ENCODE measurements around the gene INTS4. TPM values are rescaled to one million over a fixed set of nuclear protein-coding genes. Genes with fewer than 3 reads are reported as not detected.

Gene INTS4
- total and polyA plus RNA-seq, 10 of the 15 experiments (the other 5 are each of a cell fraction or from before 2014, with no cell fraction given), result 20.2 to 50.5 (median 40.0) TPM

DNA sequence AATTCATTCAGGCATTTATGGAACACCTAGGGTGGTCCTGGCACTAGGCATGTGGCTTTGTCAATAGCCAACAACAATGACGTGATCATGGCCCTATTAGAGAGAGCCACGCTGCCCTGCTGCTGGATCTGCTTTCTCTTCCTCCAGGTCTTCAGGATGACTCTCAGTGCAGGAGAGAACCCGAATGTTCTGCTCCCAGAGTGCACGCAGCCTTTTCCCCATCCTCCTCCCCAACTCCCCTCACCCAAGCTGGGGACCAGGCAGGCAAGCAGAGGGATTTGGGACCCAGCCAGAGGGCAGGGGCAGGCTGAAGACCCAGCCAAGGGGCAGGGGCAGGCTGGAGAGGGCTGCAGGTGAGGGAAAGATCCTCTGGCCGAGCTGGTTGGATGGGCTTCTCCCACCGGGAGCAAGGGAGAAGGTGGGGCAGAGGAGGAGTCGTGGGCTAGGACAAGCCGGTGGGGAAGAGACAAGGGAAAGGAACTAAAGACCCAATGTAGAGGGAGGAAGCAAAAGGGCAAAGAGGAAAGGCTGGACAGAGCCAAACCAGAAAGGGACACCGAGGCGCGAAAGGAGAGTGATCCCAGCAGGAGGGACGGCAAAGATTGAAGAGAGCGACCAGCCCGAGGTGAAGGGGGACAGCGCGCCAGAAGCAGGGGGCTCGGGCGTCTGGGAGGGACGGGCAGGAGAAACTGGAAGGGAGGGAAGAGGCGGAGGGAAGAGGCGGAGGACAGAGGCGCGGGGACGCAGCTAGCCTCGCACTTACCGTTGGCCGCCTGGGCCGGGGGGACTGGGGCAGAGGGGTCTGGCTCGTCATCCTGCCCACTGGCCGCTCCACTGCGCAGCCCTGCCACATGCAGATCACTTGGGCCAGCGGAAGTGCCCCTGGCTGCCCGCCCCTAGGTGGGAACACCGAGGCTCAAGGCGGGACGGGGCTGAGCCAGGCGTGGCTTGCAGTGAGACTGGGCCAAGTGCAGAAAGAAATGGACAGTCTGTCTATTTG, 28.2 kb upstream of the INTS4 start, which contains the start of gene KCTD14:
Gene KCTD14 (minus strand): TSS at position 880 of the 1,000 bp plus-strand sequence. CDS start 27 bp downstream, at position 853.
- Histone ChIP-seq H3K27ac (ENCODE audit: control insufficient read depth, insufficient read depth) (peak within 1 kb of the TSS; percentile 25), H3K4me1 (ENCODE audit: control insufficient read depth, insufficient read depth, low read length) (no peaks in the 10 kb centered on the region), H3K36me3 (ENCODE audit: control insufficient read depth in 2 of 2, insufficient read depth in 2 of 2, low read length in 1 of 2) (no peaks in the 10 kb centered on the region), H3K79me2 (ENCODE audit: control insufficient read depth, insufficient read depth, low read length) (no peaks in the 10 kb centered on the region), H4K20me1 (ENCODE audit: control insufficient read depth, insufficient read depth) (no peaks in the 10 kb centered on the region; the same call in 1 of the 2 replicates), H3K9me3 (replicated peaks; ENCODE audit: control insufficient read depth, insufficient read depth, low read length) (no peaks in the 10 kb centered on the region), H3K4me2 (ENCODE audit: control insufficient read depth, insufficient read depth) (peak within 1 kb of the TSS; percentile 13; the same call in 1 of the 2 replicates), H3K4me3 (no peak within 1 kb of the TSS), H2AFZ (ENCODE audit: control insufficient read depth, low read depth, low read length) (peak within 1 kb of the TSS; percentile 19), H3K27me3 (replicated peaks in 1 of 2; ENCODE audit: control insufficient read depth in 2 of 2, insufficient read depth in 2 of 2, low read length in 1 of 2) (no peaks in the 10 kb centered on the region), H3K9ac (ENCODE audit: control insufficient read depth, insufficient read depth, low read length) (peak within 1 kb of the TSS; percentile 34; the same call in 1 of the 2 replicates)
- DNase-seq (ENCODE audit: low read depth, low spot score) (no peak), ATAC-seq (peak; percentile 93), FAIRE-seq (no peak)
- no TSS peak for BruUV-seq (replicated peaks)
- ChIA-PET POLR2A (interaction anchor here (2.0 kb wide), 1 partner anchor 9 kb away, joined by 12 read pairs; no protein-coding TSS in a partner anchor), CTCF (no interaction called here), SMC1A (ENCODE audit: uncharacterized antibody, unreplicated experiment) (no interaction called here), RAD21 (ENCODE audit: unreplicated experiment) (no interaction called here)
- TF ChIP-seq IKZF2 (IDR thresholded peaks at IDR 0.05), result peak in 1 of 2 experiments; percentile 16; a peak in 1 of 4 replicates
- TF ChIP-seq ZNF622 (IDR thresholded peaks at IDR 0.05), result no peak
- TF ChIP-seq, protein P1, sequence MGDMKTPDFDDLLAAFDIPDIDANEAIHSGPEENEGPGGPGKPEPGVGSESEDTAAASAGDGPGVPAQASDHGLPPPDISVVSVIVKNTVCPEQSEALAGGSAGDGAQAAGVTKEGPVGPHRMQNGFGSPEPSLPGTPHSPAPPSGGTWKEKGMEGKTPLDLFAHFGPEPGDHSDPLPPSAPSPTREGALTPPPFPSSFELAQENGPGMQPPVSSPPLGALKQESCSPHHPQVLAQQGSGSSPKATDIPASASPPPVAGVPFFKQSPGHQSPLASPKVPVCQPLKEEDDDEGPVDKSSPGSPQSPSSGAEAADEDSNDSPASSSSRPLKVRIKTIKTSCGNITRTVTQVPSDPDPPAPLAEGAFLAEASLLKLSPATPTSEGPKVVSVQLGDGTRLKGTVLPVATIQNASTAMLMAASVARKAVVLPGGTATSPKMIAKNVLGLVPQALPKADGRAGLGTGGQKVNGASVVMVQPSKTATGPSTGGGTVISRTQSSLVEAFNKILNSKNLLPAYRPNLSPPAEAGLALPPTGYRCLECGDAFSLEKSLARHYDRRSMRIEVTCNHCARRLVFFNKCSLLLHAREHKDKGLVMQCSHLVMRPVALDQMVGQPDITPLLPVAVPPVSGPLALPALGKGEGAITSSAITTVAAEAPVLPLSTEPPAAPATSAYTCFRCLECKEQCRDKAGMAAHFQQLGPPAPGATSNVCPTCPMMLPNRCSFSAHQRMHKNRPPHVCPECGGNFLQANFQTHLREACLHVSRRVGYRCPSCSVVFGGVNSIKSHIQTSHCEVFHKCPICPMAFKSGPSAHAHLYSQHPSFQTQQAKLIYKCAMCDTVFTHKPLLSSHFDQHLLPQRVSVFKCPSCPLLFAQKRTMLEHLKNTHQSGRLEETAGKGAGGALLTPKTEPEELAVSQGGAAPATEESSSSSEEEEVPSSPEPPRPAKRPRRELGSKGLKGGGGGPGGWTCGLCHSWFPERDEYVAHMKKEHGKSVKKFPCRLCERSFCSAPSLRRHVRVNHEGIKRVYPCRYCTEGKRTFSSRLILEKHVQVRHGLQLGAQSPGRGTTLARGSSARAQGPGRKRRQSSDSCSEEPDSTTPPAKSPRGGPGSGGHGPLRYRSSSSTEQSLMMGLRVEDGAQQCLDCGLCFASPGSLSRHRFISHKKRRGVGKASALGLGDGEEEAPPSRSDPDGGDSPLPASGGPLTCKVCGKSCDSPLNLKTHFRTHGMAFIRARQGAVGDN (IDR thresholded peaks at IDR 0.05), result peak; percentile 42; the same call in 1 of the 2 replicates
- 37% methylated on average over 27 of the region's 37 CpGs for WGBS (ENCODE audit: insufficient coverage, insufficient replicate concordance, low lambda C conversion rate, missing lambda C conversion rate)
- in situ Hi-C loops (cut with MboI) (no loop called here), intact Hi-C loops (cut with micrococcal nuclease; ENCODE audit: unreplicated experiment) (no loop called here)

Data from GM12878 (cell line).